GM06990 (cell line): ENCODE measurements around the gene EPHB1.
"Not testable (repeated sequence)": the region's sequence is repeated elsewhere in the genome, so short reads cannot be mapped to it uniquely, and the experiment has no call there.

ENCODE experiments used
- DNase-seq: peaks from one replicate; pipeline ENCODE4 v3.0.0-alpha.2; 2011; ENCODE audit not compliant: insufficient read length; ENCODE audit errors: extremely low read depth
- H3K27me3 ChIP-seq: replicated peaks from 2 replicates; pipeline ENCODE4 v1.6.0; 2011; ENCODE audit warnings: low read length; ENCODE audit not compliant: control insufficient read depth, insufficient read depth
- H3K36me3 ChIP-seq: 2 replicates; pipeline ENCODE4 v1.5.1; 2011; ENCODE audit warnings: low read length; ENCODE audit not compliant: control insufficient read depth, insufficient read depth
- H3K4me3 ChIP-seq: replicated peaks from 2 replicates; pipeline ENCODE4 v1.5.1; 2011; ENCODE audit warnings: low read depth, mild to moderate bottlenecking, control low read depth, low read length
- CTCF ChIP-seq: IDR thresholded peaks from 2 replicates; pipeline ENCODE4 v1.5.1; 2011; ENCODE audit warnings: low read length, control low read depth, mild to moderate bottlenecking, inconsistent platforms; ENCODE audit not compliant: insufficient read depth, poor library complexity, severe bottlenecking

Gene EPHB1

GRCh38 chr3:135232226-135232625, 437.2 kb downstream of the EPHB1 start:
- H3K4me3 ChIP-seq = no peak overlapping the region
- no peaks in the 10 kb centered on the region for H3K36me3 ChIP-seq
- no peak for DNase-seq
- TF ChIP-seq CTCF = no peak
- H3K27me3 ChIP-seq = no peaks in the 10 kb centered on the region

- H3K4me3 ChIP-seq, DNase-seq, H3K27me3 ChIP-seq, H3K36me3 ChIP-seq: not testable (repeated sequence)
Measured at GRCh38 chr3:135233476-135233875, 438.4 kb downstream of the EPHB1 start.

- H3K36me3 ChIP-seq = no peaks in the 10 kb centered on the region
- TF ChIP-seq CTCF = no peak
- DNase-seq = no peak
- no peaks in the 10 kb centered on the region; the same call in 1 of the 2 replicates for H3K27me3 ChIP-seq
- H3K4me3 ChIP-seq = no peak overlapping the region
Measured at GRCh38 chr3:135235541-135235940, 440.5 kb downstream of the EPHB1 start.

- Histone ChIP-seq H3K27me3 (no peaks in the 10 kb centered on the region; the same call in none of the 2 replicates), H3K4me3 (no peak overlapping the region), H3K36me3 (no peaks in the 10 kb centered on the region)
- TF ChIP-seq CTCF = peak; percentile 7
- no peak for DNase-seq
Measured at GRCh38 chr3:135237371-135238143, 442.5 kb downstream of the EPHB1 start.

GRCh38 chr3:135238236-135238830, 443.3 kb downstream of the EPHB1 start:
- no peak overlapping the region for H3K4me3 ChIP-seq
- TF ChIP-seq CTCF = no peak
- no peaks in the 10 kb centered on the region for H3K36me3 ChIP-seq

GRCh38 chr3:135238871-135239614, 444.0 kb downstream of the EPHB1 start:
- Histone ChIP-seq H3K36me3 (no peaks in the 10 kb centered on the region), H3K4me3 (no peak overlapping the region), H3K27me3 (no peaks in the 10 kb centered on the region; the same call in none of the 2 replicates)
- no peak for DNase-seq
- TF ChIP-seq CTCF = no peak

More at GRCh38 chr3:135238236-135238830, 443.3 kb downstream of the EPHB1 start:
- no peaks in the 10 kb centered on the region; the same call in none of the 2 replicates for H3K27me3 ChIP-seq
- DNase-seq = no peak
